A549 (cell line): Measurements from ENCODE around the gene RSRC1. TPM values are rescaled to one million over a fixed set of nuclear protein-coding genes. Genes with fewer than 3 reads are reported as not detected.

Source experiments
- ATAC-seq, 2 experiments: fragments of 200-7000 bp in 1 of 2; fragments of >200 bp in 1 of 2; cut with Nextera tagmentation in 1 of 2; cut with Tn5 transposase in 1 of 2; 3 replicates each; pipeline versions ENCODE4 v1.8.0 to v1.9.1; 2018 to 2020; ENCODE audit warnings: mild to moderate bottlenecking in 1 of 2, moderate library complexity in 1 of 2
- CTCF ChIA-PET: fragments of 300-600 bp; sonication (Branson Sonifier 250); formaldehyde crosslinking; extraction: SDS; loops from one replicate; lab custom pipeline; 2021; ENCODE audit warnings: antibody characterized with exemption, inconsistent platforms; lab: Yijun Ruan, JAX
- POLR2A ChIA-PET: fragments of 350-600 bp; formaldehyde crosslinking; extraction: SDS; loops from one replicate; lab custom pipeline; 2021; ENCODE audit warnings: antibody characterized with exemption, inconsistent platforms; lab: Yijun Ruan, JAX
- DNase-seq, 2 experiments: peaks; one replicate each; pipeline versions ENCODE4 v3.0.0 to v3.0.0-alpha.2; 2011 to 2016; ENCODE audit warnings: low read depth in 1 of 2, low spot score in 1 of 2
- FAIRE-seq: peaks from 2 replicates; lab custom pipeline; 2011; peaks lifted over from hg19 to GRCh38; lab: Jason Lieb, UNC
- H3K27ac ChIP-seq, 2 experiments: fragments of >200 bp; sonication (Bioruptor Twin); formaldehyde crosslinking; 3 replicates each; pipeline ENCODE4 v1.5.1; 2016 to 2017
- H3K4me1 ChIP-seq: fragments of >200 bp; sonication (Bioruptor Twin); formaldehyde crosslinking; 3 replicates; pipeline ENCODE4 v1.6.1; 2016
- H3K4me2 ChIP-seq: fragments of >200 bp; sonication (Bioruptor Twin); formaldehyde crosslinking; 3 replicates; pipeline ENCODE4 v1.6.1; 2016
- H3K4me3 ChIP-seq: fragments of >200 bp; sonication (Bioruptor Twin); formaldehyde crosslinking; 3 replicates; pipeline ENCODE4 v1.5.1; 2016
- H3K9me3 ChIP-seq: fragments of >200 bp; sonication (Bioruptor Twin); formaldehyde crosslinking; 3 replicates; pipeline ENCODE4 v1.6.1; 2016
- BHLHE40 ChIP-seq: IDR thresholded peaks from 2 replicates; pipeline ENCODE4 v1.6.1; 2012; ENCODE audit warnings: low read depth, low read length, inconsistent platforms
- GATA3 ChIP-seq: IDR thresholded peaks from 2 replicates; pipeline ENCODE4 v1.6.1; 2012; ENCODE audit warnings: borderline replicate concordance
- HOXB5 ChIP-seq: fragments of 250-450 bp; sonication (Bioruptor Pico); IDR thresholded peaks from 2 replicates; pipeline ENCODE4 v1.5.0; 2020; ENCODE audit warnings: mild to moderate bottlenecking, moderate library complexity
- KDM1A ChIP-seq: fragments of 200-600 bp; sonication (generic); IDR thresholded peaks from 2 replicates; pipeline ENCODE4 v1.6.1; 2016; ENCODE audit warnings: low read depth, mild to moderate bottlenecking
- MAFK ChIP-seq: fragments of 450-650 bp; IDR thresholded peaks from 2 replicates; pipeline ENCODE4 v1.6.1; 2014; ENCODE audit not compliant: partially characterized antibody
- MYC ChIP-seq: IDR thresholded peaks from 2 replicates; pipeline ENCODE4 v1.6.1; 2012; ENCODE audit warnings: mild to moderate bottlenecking, inconsistent platforms, low read length, improper control_type of control experiment, borderline replicate concordance
- PHF8 ChIP-seq: fragments of 200-600 bp; sonication (generic); IDR thresholded peaks from 2 replicates; pipeline ENCODE4 v1.6.1; 2016; ENCODE audit warnings: low read depth, mild to moderate bottlenecking, antibody characterized with exemption, moderate library complexity, borderline replicate concordance
- POLR2A ChIP-seq: IDR thresholded peaks from 2 replicates; pipeline ENCODE4 v1.6.1; 2012; ENCODE audit warnings: mild to moderate bottlenecking, low read length
- RARB ChIP-seq: fragments of 250-450 bp; sonication (Bioruptor Pico); IDR thresholded peaks from 2 replicates; pipeline ENCODE4 v1.8.0; 2021; ENCODE audit warnings: mild to moderate bottlenecking, moderate library complexity
- RFX5 ChIP-seq: fragments of 450-650 bp; IDR thresholded peaks from 2 replicates; pipeline ENCODE4 v1.7.1; 2014; ENCODE audit warnings: antibody characterized with exemption, mild to moderate bottlenecking, moderate library complexity
- RNF2 ChIP-seq: fragments of 200-600 bp; sonication (generic); IDR thresholded peaks from 2 replicates; pipeline ENCODE4 v1.6.1; 2016; ENCODE audit warnings: low read depth, mild to moderate bottlenecking, antibody characterized with exemption, moderate library complexity, borderline replicate concordance
- SMC3 ChIP-seq: fragments of >200 bp; sonication (Bioruptor Twin); formaldehyde crosslinking; IDR thresholded peaks from 3 replicates; pipeline ENCODE4 v1.6.1; 2018; ENCODE audit warnings: inconsistent platforms
- SREBF2 ChIP-seq: fragments of 450-650 bp; IDR thresholded peaks from 2 replicates; pipeline ENCODE4 v1.6.1; 2014; ENCODE audit warnings: mild to moderate bottlenecking, moderate library complexity
- ZC3H11A ChIP-seq: fragments of 450-650 bp; IDR thresholded peaks from 2 replicates; pipeline ENCODE4 v1.6.1; 2014; ENCODE audit warnings: antibody characterized with exemption, mild to moderate bottlenecking
- ZFP36 ChIP-seq: fragments of 450-650 bp; IDR thresholded peaks from 2 replicates; pipeline ENCODE4 v1.6.1; 2014; ENCODE audit warnings: borderline replicate concordance; ENCODE audit not compliant: partially characterized antibody
- WGBS: methylation state at CpG from one replicate; pipeline ENCODE4 v1.1.6; 2017; ENCODE audit errors: missing lambda C conversion rate; 5-methylcytosine and 5-hydroxymethylcytosine counted together
- polyA plus RNA-seq, 4 experiments: library from polyadenylated mRNA; depleted of rRNA in 3 of 4; stranded (reverse); fragments of >200 nt; fragmentation: RNase III in 1 of 4; extraction: RNeasy Plus Mini Kit Qiagen cat#74134 plus additional on column Dnase treatment in 1 of 4; gene quantifications; 2 replicates in 3 of 4; 3 replicates in 1 of 4; pipeline ENCODE4 v1.2.3, GENCODE V29; 2011 to 2017
- TF ChIP-seq, protein P1 (sequence below): IDR thresholded peaks from 2 replicates; pipeline ENCODE4 v1.6.1; 2012
- TF ChIP-seq, protein P2 (sequence below): fragments of 250-450 bp; sonication (Bioruptor Pico); IDR thresholded peaks from 2 replicates; pipeline ENCODE4 v1.5.0; 2021; ENCODE audit warnings: mild to moderate bottlenecking, moderate library complexity, borderline replicate concordance
- TF ChIP-seq, protein P3 (sequence below): fragments of 200-600 bp; sonication (generic); IDR thresholded peaks from 2 replicates; pipeline ENCODE4 v1.6.1; 2016; ENCODE audit warnings: antibody characterized with exemption, mild to moderate bottlenecking, moderate library complexity
- TF ChIP-seq, protein P4 (sequence below): fragments of 250-450 bp; sonication (Bioruptor Pico); IDR thresholded peaks from 2 replicates; pipeline ENCODE4 v1.5.0; 2020; ENCODE audit warnings: low read depth, mild to moderate bottlenecking, moderate library complexity
- TF ChIP-seq, protein P5 (sequence below): IDR thresholded peaks from 2 replicates; pipeline ENCODE4 v1.6.1; 2012
- TF ChIP-seq, protein P6 (sequence below): IDR thresholded peaks from 2 replicates; pipeline ENCODE4 v1.6.1; 2012; ENCODE audit warnings: low read depth, borderline replicate concordance
- TF ChIP-seq, protein P7 (sequence below): fragments of 450-650 bp; IDR thresholded peaks from 2 replicates; pipeline ENCODE4 v1.6.1; 2014; ENCODE audit warnings: antibody characterized with exemption

Gene RSRC1
- polyA plus RNA-seq, 2 of the 4 experiments (the other 2 are of a cell fraction) = 17.5 to 52.2 TPM

DNA sequence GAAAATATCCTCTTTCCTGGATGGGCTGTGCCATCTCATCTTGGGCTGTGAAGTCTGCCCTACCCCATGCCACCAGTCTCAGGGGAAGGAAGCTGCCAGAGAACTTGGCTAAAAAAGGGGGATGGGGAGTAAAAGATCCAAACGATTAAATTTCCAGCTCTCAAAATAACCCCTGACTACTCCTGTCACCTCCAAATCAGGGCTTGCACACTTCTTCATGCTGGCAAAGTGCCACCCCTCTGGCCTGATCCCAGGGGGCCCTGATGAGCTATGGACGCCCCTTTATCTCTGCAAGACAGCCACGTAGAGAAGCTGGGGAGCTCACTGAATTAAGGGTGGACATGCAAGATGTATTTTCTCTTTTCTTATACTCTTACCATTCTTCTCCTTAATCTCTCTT lies 459.9 kb downstream of the RSRC1 start:
- Histone ChIP-seq H3K4me2 (no peak overlapping the region), H3K27ac (no peak overlapping the region), H3K4me1 (0 out of 3 replicates have a peak, but pooled peaks cover 3% of the 10 kb centered on the region), H3K9me3 (no peaks in the 10 kb centered on the region), H3K4me3 (no peak overlapping the region)
- ChIA-PET CTCF (interaction anchor here (1.2 to 1.7 kb wide), 4 partner anchors 9 to 1038 kb away, joined by 3 to 5 read pairs (median 4); no protein-coding TSS in a partner anchor), POLR2A (no interaction called here)
- WGBS = 30% methylated on average over 3 of the region's 3 CpGs
- FAIRE-seq (no peak), ATAC-seq (no peak), DNase-seq (no peak)
- TF ChIP-seq, protein P1, sequence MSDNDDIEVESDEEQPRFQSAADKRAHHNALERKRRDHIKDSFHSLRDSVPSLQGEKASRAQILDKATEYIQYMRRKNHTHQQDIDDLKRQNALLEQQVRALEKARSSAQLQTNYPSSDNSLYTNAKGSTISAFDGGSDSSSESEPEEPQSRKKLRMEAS = no peak
- TF ChIP-seq, protein P2, sequence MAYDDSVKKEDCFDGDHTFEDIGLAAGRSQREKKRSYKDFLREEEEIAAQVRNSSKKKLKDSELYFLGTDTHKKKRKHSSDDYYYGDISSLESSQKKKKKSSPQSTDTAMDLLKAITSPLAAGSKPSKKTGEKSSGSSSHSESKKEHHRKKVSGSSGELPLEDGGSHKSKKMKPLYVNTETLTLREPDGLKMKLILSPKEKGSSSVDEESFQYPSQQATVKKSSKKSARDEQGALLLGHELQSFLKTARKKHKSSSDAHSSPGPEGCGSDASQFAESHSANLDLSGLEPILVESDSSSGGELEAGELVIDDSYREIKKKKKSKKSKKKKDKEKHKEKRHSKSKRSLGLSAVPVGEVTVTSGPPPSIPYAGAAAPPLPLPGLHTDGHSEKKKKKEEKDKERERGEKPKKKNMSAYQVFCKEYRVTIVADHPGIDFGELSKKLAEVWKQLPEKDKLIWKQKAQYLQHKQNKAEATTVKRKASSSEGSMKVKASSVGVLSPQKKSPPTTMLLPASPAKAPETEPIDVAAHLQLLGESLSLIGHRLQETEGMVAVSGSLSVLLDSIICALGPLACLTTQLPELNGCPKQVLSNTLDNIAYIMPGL (CRISPR knock-in tag) = no peak
- TF ChIP-seq, protein P3, sequence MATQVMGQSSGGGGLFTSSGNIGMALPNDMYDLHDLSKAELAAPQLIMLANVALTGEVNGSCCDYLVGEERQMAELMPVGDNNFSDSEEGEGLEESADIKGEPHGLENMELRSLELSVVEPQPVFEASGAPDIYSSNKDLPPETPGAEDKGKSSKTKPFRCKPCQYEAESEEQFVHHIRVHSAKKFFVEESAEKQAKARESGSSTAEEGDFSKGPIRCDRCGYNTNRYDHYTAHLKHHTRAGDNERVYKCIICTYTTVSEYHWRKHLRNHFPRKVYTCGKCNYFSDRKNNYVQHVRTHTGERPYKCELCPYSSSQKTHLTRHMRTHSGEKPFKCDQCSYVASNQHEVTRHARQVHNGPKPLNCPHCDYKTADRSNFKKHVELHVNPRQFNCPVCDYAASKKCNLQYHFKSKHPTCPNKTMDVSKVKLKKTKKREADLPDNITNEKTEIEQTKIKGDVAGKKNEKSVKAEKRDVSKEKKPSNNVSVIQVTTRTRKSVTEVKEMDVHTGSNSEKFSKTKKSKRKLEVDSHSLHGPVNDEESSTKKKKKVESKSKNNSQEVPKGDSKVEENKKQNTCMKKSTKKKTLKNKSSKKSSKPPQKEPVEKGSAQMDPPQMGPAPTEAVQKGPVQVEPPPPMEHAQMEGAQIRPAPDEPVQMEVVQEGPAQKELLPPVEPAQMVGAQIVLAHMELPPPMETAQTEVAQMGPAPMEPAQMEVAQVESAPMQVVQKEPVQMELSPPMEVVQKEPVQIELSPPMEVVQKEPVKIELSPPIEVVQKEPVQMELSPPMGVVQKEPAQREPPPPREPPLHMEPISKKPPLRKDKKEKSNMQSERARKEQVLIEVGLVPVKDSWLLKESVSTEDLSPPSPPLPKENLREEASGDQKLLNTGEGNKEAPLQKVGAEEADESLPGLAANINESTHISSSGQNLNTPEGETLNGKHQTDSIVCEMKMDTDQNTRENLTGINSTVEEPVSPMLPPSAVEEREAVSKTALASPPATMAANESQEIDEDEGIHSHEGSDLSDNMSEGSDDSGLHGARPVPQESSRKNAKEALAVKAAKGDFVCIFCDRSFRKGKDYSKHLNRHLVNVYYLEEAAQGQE = no peak
- TF ChIP-seq SMC3 (no peak), MYC (no peak), RFX5 (no peak), ZC3H11A (no peak), GATA3 (no peak), SREBF2 (no peak), RARB (CRISPR knock-in tag) (no peak), ZFP36 (no peak), BHLHE40 (no peak)

DNA sequence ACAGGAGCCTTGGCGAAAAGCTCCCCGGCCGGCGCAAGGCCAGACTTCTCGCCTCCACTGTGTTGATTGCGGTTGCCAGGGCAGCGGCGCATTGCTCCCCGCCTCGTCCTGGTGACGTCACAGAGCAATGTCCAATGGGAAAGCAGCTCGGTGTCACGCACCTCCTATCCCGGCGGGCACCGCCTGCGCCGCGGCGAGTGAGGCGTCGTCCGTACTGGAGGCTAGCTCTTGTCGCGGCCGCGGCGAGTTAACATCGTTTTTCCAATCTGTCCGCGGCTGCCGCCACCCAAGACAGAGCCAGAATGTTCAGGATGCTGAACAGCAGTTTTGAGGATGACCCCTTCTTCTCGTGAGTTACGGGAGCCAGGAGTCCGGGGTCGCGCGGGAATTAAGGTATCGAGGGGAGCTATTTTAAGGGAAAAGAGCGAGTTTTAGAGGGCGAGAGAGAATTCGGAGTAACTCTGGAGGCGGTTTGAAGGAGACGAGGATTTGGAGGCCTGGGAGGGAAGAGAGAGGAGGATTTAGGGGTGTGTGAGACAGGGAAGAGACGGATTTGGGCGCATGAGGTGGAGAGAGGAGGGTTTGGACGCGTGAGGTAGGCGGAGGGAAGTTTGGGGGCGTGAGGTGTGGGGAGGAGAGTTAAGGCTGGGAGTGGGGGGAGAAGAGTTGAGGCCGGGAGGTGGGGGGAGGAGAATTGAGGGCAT lies 461.3 kb downstream of the RSRC1 start, which contains the start of gene MLF1:
TSS of gene MLF1 (plus strand) at position 196 of the 704 bp plus-strand sequence. CDS start at position 303, 107 bp downstream.
- FAIRE-seq (peak; percentile 97), ATAC-seq (peak; percentile 99), DNase-seq (peak; percentile 95)
- H3K4me2 ChIP-seq = peak within 1 kb of the TSS; percentile 100
- CTCF ChIA-PET = interaction anchor here (0.7 to 1.4 kb wide), 4 partner anchors 11 to 1038 kb away, joined by 3 to 4 read pairs (median 4); partner anchors contain the start of gene GFM1
- 0 out of 3 replicates have a peak, but pooled peaks cover 3% of the 10 kb centered on the region for H3K4me1 ChIP-seq
- no peaks in the 10 kb centered on the region for H3K9me3 ChIP-seq
- H3K27ac ChIP-seq = peak within 1 kb of the TSS; percentile 76 to 81
- peak within 1 kb of the TSS; percentile 75 for H3K4me3 ChIP-seq
- 2% methylated on average over 28 of the region's 51 CpGs for WGBS
- POLR2A ChIA-PET = interaction anchor here (0.9 to 1.3 kb wide), 3 partner anchors 20 to 220 kb away, joined by 3 to 17 read pairs (median 4); partner anchors contain the start of gene GFM1
- TF ChIP-seq PHF8 (peak; percentile 91), RNF2 (peak; percentile 93; the same call in 1 of the 2 replicates), KDM1A (no peak), MAFK (no peak), POLR2A (peak; percentile 55), HOXB5 (CRISPR knock-in tag) (peak; percentile 69; the same call in 1 of the 2 replicates)
- TF ChIP-seq, protein P4, sequence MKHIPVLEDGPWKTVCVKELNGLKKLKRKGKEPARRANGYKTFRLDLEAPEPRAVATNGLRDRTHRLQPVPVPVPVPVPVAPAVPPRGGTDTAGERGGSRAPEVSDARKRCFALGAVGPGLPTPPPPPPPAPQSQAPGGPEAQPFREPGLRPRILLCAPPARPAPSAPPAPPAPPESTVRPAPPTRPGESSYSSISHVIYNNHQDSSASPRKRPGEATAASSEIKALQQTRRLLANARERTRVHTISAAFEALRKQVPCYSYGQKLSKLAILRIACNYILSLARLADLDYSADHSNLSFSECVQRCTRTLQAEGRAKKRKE = peak; percentile 73; the same call in 1 of the 2 replicates
- TF ChIP-seq, protein P5, sequence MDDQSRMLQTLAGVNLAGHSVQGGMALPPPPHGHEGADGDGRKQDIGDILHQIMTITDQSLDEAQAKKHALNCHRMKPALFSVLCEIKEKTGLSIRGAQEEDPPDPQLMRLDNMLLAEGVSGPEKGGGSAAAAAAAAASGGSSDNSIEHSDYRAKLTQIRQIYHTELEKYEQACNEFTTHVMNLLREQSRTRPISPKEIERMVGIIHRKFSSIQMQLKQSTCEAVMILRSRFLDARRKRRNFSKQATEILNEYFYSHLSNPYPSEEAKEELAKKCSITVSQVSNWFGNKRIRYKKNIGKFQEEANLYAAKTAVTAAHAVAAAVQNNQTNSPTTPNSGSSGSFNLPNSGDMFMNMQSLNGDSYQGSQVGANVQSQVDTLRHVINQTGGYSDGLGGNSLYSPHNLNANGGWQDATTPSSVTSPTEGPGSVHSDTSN = no peak
- TF ChIP-seq, protein P6, sequence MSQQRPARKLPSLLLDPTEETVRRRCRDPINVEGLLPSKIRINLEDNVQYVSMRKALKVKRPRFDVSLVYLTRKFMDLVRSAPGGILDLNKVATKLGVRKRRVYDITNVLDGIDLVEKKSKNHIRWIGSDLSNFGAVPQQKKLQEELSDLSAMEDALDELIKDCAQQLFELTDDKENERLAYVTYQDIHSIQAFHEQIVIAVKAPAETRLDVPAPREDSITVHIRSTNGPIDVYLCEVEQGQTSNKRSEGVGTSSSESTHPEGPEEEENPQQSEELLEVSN = peak; percentile 98
- TF ChIP-seq, protein P3 = peak; percentile 50
- TF ChIP-seq, protein P7, sequence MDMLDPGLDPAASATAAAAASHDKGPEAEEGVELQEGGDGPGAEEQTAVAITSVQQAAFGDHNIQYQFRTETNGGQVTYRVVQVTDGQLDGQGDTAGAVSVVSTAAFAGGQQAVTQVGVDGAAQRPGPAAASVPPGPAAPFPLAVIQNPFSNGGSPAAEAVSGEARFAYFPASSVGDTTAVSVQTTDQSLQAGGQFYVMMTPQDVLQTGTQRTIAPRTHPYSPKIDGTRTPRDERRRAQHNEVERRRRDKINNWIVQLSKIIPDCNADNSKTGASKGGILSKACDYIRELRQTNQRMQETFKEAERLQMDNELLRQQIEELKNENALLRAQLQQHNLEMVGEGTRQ = peak; percentile 81
